IgD-negative memory B cell (primary cell): ENCODE results near the gene OTUD5. TPM values are rescaled to one million over a fixed set of nuclear protein-coding genes. Genes with fewer than 3 reads are reported as not detected.
A peak's percentile ranks its signal among the peaks of the same experiment; 100 is the strongest.
"Not testable (repeated sequence)": the region's sequence is repeated elsewhere in the genome, so short reads cannot be mapped to it uniquely, and the experiment has no call there.

ENCODE experiments used
- H3K27ac Mint-ChIP-seq, 3 donors: one replicate each; pipeline ENCODE4 v1.8.0; 2020 to 2022; ENCODE audit warnings: mild to moderate bottlenecking in 3 of 3, mixed read lengths in 3 of 3, moderate library complexity in 1 of 3
- H3K27me3 Mint-ChIP-seq: one replicate; pipeline ENCODE4 v1.8.0; 2021; ENCODE audit warnings: mixed read lengths
- H3K36me3 Mint-ChIP-seq: one replicate; pipeline ENCODE4 v1.8.0; 2020; ENCODE audit warnings: mild to moderate bottlenecking, mixed read lengths
- H3K4me1 Mint-ChIP-seq, 3 donors: one replicate each; pipeline ENCODE4 v1.8.0; 2020 to 2022; ENCODE audit warnings: mixed read lengths in 3 of 3, mild to moderate bottlenecking in 1 of 3
- H3K4me3 Mint-ChIP-seq, 4 donors: one replicate each; pipeline ENCODE4 v1.8.0; 2020 to 2022; ENCODE audit warnings: mild to moderate bottlenecking in 4 of 4, mixed read lengths in 4 of 4, moderate library complexity in 3 of 4
- H3K9me3 Mint-ChIP-seq, 3 donors: one replicate each; pipeline ENCODE4 v1.8.0; 2020 to 2021; ENCODE audit warnings: mixed read lengths in 3 of 3, mild to moderate bottlenecking in 1 of 3
- polyA plus RNA-seq: library from polyadenylated mRNA; unstranded; fragments of 300-500 nt; fragmentation: Illumina TruSeq; gene quantifications from one replicate; pipeline ENCODE4 v1.2.3, GENCODE V29; 2021

Gene OTUD5
- polyA plus RNA-seq, 1 donor from 2014 or later = 30.2 TPM

DNA sequence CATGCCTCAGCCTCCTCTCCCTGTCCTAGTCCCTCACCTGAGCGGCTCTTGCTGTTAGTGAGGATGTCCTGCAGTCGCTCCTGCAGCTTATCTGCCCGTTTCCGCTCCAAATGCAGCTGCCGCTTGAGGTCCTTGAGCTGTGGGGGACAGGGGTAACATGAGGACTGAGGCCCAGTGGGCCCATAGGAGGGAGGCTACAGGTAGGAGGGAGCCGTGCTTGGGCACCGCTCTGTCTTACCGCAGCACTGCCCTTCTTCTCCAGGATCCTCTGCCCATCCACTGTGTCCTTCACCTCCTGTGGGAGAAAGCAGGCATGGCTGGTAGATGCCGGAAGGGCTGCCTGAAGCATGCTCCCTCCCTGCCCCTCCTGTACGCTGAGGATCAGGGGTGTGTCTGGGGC is 23.8 kb upstream of the OTUD5 start:
- no peaks in the 10 kb centered on the region for H3K4me1 Mint-ChIP-seq
- peaks cover 4% of the 10 kb centered on the region for H3K36me3 Mint-ChIP-seq
- H3K4me3 Mint-ChIP-seq = no peak overlapping the region
- H3K27ac Mint-ChIP-seq = no peak overlapping the region
- H3K9me3 Mint-ChIP-seq = no peaks in the 10 kb centered on the region
- H3K27me3 Mint-ChIP-seq = no peaks in the 10 kb centered on the region

DNA sequence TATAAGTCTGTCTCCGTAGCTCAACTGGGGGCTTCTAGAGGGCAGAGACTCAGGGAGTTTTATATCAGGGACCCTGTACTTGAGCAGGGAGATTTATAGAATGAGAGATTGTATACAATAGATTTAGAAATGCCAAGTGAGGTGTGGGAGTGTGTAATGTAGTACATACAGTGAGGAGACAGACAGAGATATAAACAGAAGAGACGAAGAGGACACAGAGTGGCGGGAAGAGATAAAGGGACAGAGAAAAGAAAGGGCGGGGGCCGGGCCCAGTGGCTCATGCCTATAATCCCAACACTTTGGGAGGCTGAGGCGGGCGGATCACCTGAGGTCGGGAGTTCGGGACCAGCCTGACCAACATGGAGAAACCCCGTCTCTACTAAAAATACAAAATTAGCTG is 22.9 kb upstream of the OTUD5 start:
- H3K27ac Mint-ChIP-seq = peak overlapping the region in 1 of 3 donors; percentile 11
- not testable (repeated sequence) for H3K36me3 Mint-ChIP-seq, H3K4me3 Mint-ChIP-seq, H3K4me1 Mint-ChIP-seq, H3K9me3 Mint-ChIP-seq, H3K27me3 Mint-ChIP-seq

DNA sequence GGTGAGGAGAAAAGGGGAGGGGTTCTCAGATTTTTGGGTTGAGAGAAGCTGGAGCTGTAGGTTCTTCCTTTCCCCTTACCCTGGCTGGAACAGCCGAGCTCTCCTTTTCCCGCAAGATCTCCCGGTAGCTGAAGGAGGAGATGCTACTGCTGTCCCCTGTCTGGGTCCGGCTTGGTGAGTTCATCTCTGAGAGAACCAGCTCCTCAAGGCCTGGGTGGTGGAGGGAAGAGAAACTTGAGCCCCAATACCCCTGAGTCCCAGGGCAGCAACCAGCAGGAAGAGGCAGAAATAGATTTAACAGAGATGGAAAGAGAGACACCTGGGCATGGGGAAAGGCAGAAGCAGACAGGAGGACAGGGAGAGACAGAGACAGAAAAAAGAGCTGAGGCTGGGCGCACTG is 20.8 kb upstream of the OTUD5 start:
- no peaks in the 10 kb centered on the region for H3K4me1 Mint-ChIP-seq
- peaks cover 1% of the 10 kb centered on the region for H3K27me3 Mint-ChIP-seq
- H3K27ac Mint-ChIP-seq = no peak overlapping the region
- H3K9me3 Mint-ChIP-seq = no peaks in the 10 kb centered on the region
- H3K4me3 Mint-ChIP-seq = peak overlapping the region in 1 of 4 donors; percentile 66
- H3K36me3 Mint-ChIP-seq = no peaks in the 10 kb centered on the region

DNA sequence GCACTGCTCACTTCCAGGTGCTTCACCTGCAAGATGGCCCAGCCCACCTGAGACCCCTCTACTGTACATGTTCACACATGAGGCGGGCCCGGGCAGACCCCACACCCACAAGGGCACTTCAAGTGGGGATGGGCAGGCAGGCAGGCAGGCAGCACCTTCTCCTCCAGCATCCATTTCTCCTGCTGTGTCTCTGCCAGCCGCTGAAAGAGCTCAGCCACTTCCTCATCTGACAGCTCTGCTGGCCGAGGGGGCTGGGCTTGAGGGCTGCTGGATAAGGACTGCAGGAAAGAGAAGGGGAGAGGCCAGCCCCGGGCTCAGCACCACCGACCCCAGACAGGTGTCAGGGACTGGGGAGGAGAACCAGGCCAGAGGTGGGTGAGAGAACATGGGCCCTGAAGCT is 18.7 kb upstream of the OTUD5 start:
- Mint-ChIP-seq H3K9me3 (no peaks in the 10 kb centered on the region), H3K27ac (no peak overlapping the region), H3K36me3 (no peaks in the 10 kb centered on the region)

DNA sequence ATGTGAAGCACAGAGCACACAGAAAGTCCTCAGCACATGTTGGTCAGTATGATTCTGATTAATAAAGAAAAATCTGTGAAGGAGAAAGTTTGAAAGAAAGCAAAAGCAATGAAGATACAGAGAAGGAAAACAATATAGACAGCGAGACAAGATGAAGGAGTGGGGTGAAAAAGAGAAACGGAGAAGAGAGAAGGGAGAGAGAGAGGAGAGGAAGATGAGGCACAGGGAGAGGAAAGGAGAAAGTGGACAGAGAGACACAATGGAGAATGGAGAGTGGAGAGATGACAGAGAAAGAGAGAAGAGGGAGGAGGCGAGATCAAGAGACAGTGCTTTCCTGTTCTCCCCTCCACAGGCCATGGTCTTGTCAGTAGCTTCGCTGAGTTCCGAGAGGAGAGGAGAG is 18.1 kb upstream of the OTUD5 start:
- peaks cover 0 to 8% (median 4%) of the 10 kb centered on the region in 3 donors for H3K4me1 Mint-ChIP-seq
- peaks cover 10% of the 10 kb centered on the region for H3K27me3 Mint-ChIP-seq
- no peaks in the 10 kb centered on the region for H3K36me3 Mint-ChIP-seq
- H3K27ac Mint-ChIP-seq = no peak overlapping the region
- no peak overlapping the region for H3K4me3 Mint-ChIP-seq
- H3K9me3 Mint-ChIP-seq = no peaks in the 10 kb centered on the region

More for the DNA sequence above, 18.7 kb upstream of the OTUD5 start:
- Mint-ChIP-seq H3K27me3 (peaks cover 10% of the 10 kb centered on the region), H3K4me1 (peaks cover 0 to 8% (median 4%) of the 10 kb centered on the region in 3 donors), H3K4me3 (no peak overlapping the region)

DNA sequence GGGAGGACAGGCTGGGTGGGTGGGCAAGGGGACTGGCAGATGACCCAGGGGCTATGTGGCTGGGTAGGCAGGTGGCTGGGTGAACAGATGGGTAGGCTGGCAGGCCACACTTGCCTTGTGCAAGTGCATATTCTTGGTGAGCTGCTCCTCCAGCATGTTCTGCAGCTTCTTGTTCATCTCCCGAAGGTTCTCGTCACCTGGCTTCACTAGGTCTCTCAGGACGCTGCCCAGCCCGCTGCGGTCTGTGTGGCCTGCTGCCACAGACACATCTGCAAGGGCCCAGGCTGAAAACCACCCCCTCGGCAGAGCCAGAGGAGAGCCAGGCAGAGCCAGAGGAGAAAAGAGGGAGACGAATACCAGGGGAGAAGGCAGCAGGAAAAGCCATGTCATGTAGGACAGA is 17.6 kb upstream of the OTUD5 start:
- Mint-ChIP-seq H3K27ac (no peak overlapping the region), H3K4me1 (peaks cover 0 to 8% (median 4%) of the 10 kb centered on the region in 3 donors), H3K36me3 (no peaks in the 10 kb centered on the region), H3K4me3 (no peak overlapping the region), H3K9me3 (no peaks in the 10 kb centered on the region), H3K27me3 (peaks cover 10% of the 10 kb centered on the region)

DNA sequence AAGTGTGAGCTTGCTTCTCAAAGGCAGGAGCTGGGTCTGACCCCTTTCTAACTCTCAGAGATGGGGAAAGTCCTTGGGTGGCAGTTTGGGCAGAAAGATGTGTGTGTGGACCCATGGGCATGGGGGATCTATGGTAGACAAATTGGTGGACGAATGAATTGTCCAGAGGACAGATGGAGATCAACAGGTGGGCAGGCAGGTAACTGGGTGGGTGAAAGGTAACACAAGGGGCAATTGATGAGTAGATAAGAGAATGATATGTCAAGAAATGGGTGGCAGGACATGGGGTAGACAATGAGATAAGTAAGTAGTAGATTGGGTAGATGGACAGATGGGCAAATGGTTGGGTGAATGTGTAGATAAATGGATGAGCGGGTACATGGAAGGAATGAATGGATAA is 17.2 kb upstream of the OTUD5 start:
- Mint-ChIP-seq H3K9me3 (no peaks in the 10 kb centered on the region), H3K4me1 (peaks cover 0 to 8% (median 4%) of the 10 kb centered on the region in 3 donors), H3K27ac (no peak overlapping the region), H3K27me3 (peaks cover 10% of the 10 kb centered on the region), H3K4me3 (no peak overlapping the region), H3K36me3 (no peaks in the 10 kb centered on the region)

DNA sequence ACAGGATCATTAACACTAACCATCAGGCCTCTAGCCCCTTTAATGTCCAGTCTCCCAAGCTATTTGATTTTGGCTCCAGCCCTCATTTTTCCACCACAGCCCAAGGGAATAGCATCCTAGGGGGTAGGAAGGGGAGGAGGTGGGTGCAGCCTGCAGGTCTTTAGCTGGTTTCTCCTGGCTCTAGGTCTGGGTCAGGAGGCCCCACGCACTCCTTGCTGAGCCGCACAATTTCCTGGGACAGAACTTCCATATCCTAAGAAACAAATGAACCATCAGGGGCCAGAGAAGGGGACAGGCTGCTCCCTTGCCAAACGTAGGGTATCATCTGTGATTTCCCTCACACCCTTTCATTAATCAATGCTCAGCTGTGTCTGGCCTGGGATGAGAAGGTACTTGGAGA is 16.6 kb upstream of the OTUD5 start:
- H3K4me3 Mint-ChIP-seq = no peak overlapping the region
- no peaks in the 10 kb centered on the region for H3K36me3 Mint-ChIP-seq
- no peaks in the 10 kb centered on the region for H3K9me3 Mint-ChIP-seq
- peaks cover 0 to 8% (median 4%) of the 10 kb centered on the region in 3 donors for H3K4me1 Mint-ChIP-seq
- no peak overlapping the region for H3K27ac Mint-ChIP-seq
- H3K27me3 Mint-ChIP-seq = peaks cover 10% of the 10 kb centered on the region

DNA sequence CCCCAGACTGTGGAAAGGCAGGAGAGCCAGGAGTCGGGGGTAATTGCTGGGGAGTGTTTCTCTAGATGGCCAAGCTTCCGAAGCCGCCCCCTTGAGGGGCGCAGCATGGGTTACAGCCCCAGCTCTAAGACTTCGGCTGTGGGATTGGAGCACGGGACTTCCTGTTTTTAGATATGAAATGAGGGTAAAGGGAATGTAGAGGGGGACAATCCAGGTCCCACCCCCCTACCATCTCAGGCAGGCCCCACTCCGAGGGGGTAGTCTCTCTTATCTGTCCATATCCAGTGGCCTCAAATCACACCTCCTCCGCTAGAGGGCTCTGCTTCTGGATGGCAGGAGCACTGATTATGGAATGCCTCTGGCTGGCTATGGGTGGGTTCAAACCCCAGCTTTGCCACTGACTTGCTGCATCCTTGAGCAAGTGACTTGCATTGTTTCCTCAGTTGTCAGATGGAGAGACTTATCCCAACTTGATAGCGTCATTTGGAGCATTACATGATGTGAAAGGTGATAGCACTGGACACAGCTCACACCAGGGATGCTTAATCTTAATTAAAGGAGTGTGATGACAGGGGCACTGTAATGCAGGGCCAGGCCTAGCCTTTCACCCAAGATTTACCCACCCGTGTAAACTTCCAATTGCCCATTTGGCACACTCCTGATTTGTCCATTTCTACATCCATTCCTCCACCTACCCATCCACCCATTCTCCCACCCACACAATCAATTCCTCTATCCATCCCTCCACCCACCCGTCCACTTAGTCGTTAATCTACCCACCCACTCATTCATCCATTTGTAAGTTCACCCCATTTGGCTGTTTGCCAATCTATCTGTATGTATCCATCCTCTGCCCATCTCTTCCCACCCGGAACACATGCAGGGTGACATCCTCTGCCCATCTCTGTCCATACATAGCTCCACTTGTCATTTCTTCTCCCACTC is 15.1 kb upstream of the OTUD5 start:
- H3K4me1 Mint-ChIP-seq = peaks cover 0 to 8% (median 4%) of the 10 kb centered on the region in 3 donors
- no peaks in the 10 kb centered on the region for H3K36me3 Mint-ChIP-seq
- no peaks in the 10 kb centered on the region for H3K9me3 Mint-ChIP-seq
- peak overlapping the region in 3 of 4 donors; percentile 51 to 67 (median 58) for H3K4me3 Mint-ChIP-seq
- no peak overlapping the region for H3K27ac Mint-ChIP-seq
- H3K27me3 Mint-ChIP-seq = peaks cover 10% of the 10 kb centered on the region

DNA sequence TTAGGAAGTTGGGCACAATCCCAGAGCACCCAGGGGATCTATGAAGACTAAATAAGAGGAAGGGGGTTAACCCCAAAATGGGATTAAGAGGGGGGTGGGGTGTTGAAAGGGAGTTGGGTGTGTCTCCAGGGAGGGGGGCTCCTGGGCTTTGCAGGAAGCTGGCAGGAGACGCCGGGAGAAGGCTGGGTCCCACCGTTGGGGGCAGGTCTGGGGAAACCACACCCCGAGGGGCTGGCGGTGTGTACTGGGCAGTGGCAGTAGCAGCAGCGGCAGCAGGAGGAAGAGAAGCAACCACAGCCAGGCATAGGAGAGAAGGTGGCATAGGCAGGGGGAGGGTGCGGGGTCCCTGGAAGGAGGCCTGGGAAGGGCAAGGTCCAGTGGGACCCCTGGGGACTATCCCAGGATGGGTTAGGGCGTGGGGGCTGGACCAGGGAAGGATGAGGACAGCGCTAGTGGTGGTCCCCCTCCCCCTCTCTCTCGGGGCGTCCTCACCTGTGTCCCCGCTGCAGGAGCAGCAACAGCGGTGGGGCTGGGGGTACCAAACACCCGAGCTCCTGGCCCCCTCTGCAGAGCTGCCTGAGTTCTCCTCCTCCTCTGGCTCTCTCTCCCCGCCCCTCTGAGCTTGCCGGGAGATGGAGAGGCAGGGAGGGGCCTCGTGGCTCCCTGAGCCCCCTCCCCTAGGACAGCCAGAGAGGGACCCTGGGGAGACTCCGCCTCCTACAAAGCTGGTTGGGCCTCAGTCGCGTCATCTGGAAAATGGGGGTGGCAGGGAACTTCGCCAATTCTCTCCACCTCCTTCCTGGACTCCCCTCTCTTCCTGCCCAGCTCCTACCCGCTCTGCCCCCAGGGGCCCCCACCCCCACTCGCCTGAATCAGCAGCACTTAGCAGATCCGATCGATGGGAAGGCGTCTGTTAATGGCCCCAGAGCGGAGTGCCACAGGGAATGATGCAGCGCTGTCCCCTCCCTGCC is 14.1 kb upstream of the OTUD5 start, which contains the start of gene KCND1:
Gene KCND1, minus strand, starts transcription at position 596 of the 971 bp plus-strand sequence. CDS start 1,573 bp downstream, outside the sequence.
- no peak within 1 kb of the TSS for H3K27ac Mint-ChIP-seq
- peak within 1 kb of the TSS in 3 of 4 donors; percentile 58 to 67 (median 61) for H3K4me3 Mint-ChIP-seq
- no peaks in the 10 kb centered on the region for H3K36me3 Mint-ChIP-seq
- peaks cover 10% of the 10 kb centered on the region for H3K27me3 Mint-ChIP-seq
- H3K9me3 Mint-ChIP-seq = no peaks in the 10 kb centered on the region
- H3K4me1 Mint-ChIP-seq = peaks cover 0 to 8% (median 4%) of the 10 kb centered on the region in 3 donors

DNA sequence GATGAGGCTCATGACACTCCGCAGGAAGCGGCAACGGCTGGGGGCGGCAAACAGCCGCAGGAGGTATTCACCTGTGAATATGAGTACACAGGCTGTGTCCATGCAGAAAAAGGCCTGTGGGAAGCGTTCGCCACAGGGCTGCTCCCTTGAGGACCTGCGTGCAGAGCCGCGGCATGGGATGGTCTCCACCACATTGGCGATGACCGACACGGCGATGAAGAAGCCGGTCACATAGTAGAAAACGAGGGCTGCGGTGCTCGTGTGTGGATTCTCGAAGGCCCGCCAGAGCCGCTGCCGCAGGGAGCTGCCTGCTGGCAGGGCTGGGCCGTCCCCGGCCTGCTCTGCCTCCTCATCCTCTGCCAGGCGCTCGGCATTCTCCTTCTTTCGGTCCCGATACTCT is 12.1 kb upstream of the OTUD5 start:
- Mint-ChIP-seq H3K27ac (no peak overlapping the region), H3K4me3 (no peak overlapping the region), H3K9me3 (no peaks in the 10 kb centered on the region), H3K27me3 (peaks cover 9% of the 10 kb centered on the region), H3K4me1 (peaks cover 0 to 8% (median 4%) of the 10 kb centered on the region in 3 donors), H3K36me3 (no peaks in the 10 kb centered on the region)

DNA sequence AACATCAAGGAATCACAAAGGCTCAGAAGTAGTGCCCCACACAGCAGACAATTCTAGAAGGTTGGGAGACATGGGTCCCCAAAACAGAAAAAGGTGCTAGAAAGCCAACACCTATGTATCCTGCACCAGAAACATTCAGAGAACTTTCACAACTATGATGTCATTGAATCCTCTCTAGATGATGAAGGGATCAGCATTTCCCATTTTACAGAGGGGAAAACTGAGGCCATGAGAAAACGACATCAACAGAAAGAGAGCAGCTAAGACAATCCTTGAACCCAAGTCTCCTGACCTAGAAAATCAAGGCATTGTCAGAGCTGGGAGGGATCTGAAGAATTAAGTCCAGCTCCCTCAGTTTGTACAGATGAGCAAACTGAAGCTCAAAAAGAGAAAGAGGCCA is 11.0 kb upstream of the OTUD5 start:
- no peak overlapping the region for H3K4me3 Mint-ChIP-seq
- no peaks in the 10 kb centered on the region for H3K9me3 Mint-ChIP-seq
- H3K27me3 Mint-ChIP-seq = peaks cover 9% of the 10 kb centered on the region
- no peak overlapping the region for H3K27ac Mint-ChIP-seq
- no peaks in the 10 kb centered on the region for H3K36me3 Mint-ChIP-seq
- peaks cover 0 to 9% (median 8%) of the 10 kb centered on the region in 3 donors for H3K4me1 Mint-ChIP-seq

DNA sequence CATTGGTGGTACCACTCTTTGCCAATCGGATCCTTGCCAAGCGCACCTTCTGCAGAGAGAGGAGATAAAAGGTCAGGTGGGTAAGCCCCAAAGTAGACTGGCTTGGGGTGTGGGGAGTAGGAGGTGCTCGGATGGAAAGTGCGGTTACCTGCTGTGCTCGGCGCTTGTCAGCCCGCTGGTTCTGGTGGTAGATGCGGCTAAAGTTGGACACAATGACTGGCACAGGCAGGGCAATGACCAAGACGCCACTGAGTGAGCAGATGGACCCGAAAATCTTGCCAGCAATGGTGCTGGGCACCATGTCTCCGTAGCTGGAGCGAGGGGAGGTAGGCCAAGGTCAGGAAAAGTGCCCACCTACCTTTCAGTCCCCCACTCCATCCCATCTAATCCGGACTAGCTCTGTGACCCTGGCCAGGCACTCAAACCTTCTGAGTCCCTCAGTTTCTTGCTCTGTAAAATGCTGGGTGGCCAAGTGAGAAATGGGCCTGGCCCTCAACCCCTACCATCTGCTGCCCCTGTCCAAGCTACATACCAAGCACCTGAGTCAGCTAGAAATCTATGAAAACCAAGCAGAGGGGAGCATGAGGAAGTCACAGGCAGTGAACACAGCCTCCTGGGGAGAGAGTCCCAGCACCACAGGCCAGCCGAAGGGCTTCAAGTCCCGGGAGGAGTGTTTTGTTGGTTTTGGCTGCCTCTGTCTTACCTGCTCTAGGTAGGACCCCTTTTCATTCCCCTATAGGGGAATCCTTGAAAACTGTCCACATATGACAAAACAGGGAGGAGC is 9.6 kb upstream of the OTUD5 start:
- Mint-ChIP-seq H3K4me3 (peak overlapping the region in 1 of 4 donors; percentile 40), H3K36me3 (no peaks in the 10 kb centered on the region), H3K9me3 (no peaks in the 10 kb centered on the region), H3K27me3 (peaks cover 3% of the 10 kb centered on the region), H3K27ac (no peak overlapping the region), H3K4me1 (peaks cover 0 to 9% (median 2%) of the 10 kb centered on the region in 3 donors)

DNA sequence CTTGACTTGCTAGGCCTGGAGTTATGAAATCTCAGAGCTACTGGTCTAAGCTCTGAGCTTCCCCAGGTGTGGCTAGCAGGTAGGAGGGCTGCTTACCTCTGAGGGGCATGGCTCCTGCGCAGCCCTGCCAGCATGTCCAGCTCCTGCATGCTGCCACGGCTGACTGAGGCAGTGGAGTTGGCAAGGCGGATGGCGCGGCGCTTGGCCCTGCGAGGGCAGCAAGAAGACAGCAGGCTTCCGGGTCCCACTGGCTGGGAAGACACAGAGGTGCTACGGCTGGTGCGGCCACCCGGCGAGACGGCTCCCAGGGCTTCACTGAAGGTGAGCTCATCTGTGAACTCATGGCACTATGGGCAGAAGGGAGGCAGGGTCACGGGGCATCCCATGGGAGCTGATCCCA is 8.6 kb upstream of the OTUD5 start:
- Mint-ChIP-seq H3K27me3 (peaks cover 2% of the 10 kb centered on the region), H3K27ac (peak overlapping the region in 1 of 3 donors; percentile 48), H3K4me3 (no peak overlapping the region), H3K4me1 (peaks cover 3 to 20% (median 5%) of the 10 kb centered on the region in 3 donors), H3K36me3 (no peaks in the 10 kb centered on the region), H3K9me3 (no peaks in the 10 kb centered on the region)
